Measurements from ENCODE around the gene NSD1. TPM values are rescaled to one million over a fixed set of nuclear protein-coding genes. Genes with fewer than 3 reads are reported as not detected.

The NSD1 gene
- 10 to 100 TPM; 41.1 to 58.4 (median 49.5) TPM for total RNA-seq

DNA sequence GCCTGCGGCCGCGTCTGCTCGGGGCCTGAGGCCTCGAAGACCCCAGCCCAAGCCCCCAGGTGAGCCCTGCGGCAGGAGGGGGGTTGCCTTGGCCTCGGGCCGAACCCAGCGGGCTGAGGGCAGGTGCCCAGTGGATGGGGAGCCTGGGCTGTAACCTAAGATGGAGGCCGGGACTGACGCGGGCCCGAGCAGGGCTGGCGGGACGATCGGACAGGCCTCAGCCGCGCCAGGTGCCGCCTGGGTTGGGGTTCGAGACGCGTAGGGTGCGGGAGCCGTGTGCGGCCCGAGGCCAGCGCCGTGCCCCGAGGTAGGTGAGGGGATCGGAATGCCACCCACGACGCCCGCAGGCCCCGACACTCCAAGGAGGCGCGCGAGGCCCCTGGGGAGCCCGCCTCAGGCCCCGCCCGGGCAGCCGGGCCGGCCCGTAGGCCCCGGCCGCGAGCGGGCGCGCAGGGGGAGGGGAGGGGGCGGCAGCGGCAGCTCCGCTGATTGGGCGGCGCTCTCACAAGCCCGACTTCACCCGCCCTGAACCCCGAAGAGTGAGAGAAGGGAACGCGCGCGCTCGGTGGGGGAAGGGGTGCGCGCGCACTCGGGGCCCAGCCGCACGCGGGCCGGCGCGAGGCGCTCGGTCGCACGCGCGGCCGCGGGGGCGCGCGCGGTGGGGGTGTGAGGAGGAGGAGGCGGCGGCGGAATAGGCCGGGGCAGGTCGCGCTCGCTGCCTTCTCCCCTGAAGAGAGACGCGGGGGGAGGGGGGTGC, at the start of gene NSD1:
Gene NSD1 (plus strand): TSS at position 678 of the 757 bp plus-strand sequence. CDS start 1,331 bp downstream, outside the sequence.
- no CpG with 5 or more reads among the region's 93 CpGs for WGBS, 2 donors (ENCODE audit: low coverage in 1 of 2)
- no peaks in the 10 kb centered on the region for H3K9me3 ChIP-seq
- peaks cover 10 to 56% (median 32%) of the 10 kb centered on the region in 3 donors for H3K4me1 ChIP-seq
- H3K4me3 ChIP-seq, result peak within 1 kb of the TSS; percentile 50 to 80
- peak; percentile 84 for ATAC-seq
- peak within 1 kb of the TSS; percentile 59 to 97 (median 92) for H3K27ac ChIP-seq
- peaks cover 0 to 15% of the 10 kb centered on the region in 2 donors for H3K36me3 ChIP-seq
- H3K27me3 ChIP-seq, result no peaks in the 10 kb centered on the region
- no peak for TF ChIP-seq EP300 (IDR thresholded peaks at IDR 0.05)
- peak; percentile 7 for TF ChIP-seq POLR2AphosphoS5 (IDR thresholded peaks at IDR 0.05)
- TF ChIP-seq CTCF (IDR thresholded peaks at IDR 0.05), result no peak
- TF ChIP-seq POLR2A (IDR thresholded peaks at IDR 0.05), result peak; percentile 47 to 48

- Histone ChIP-seq H3K4me1 (peaks cover 0 to 27% (median 4%) of the 10 kb centered on the region in 3 donors), H3K4me3 (no peak overlapping the region), H3K9me3 (no peaks in the 10 kb centered on the region), H3K36me3 (no peaks in the 10 kb centered on the region), H3K27me3 (peaks cover 61% of the 10 kb centered on the region), H3K27ac (no peak overlapping the region)
- WGBS, 2 donors (ENCODE audit: low coverage in 1 of 2), result 31 to 40% methylated on average over 2 to 3 of the region's 4 CpGs
- no peak for ATAC-seq
- TF ChIP-seq POLR2AphosphoS5 (IDR thresholded peaks at IDR 0.05) (no peak), CTCF (IDR thresholded peaks at IDR 0.05) (no peak)
Measured at GRCh38 chr5:177084175-177084574, 49.4 kb upstream of the NSD1 start.

DNA sequence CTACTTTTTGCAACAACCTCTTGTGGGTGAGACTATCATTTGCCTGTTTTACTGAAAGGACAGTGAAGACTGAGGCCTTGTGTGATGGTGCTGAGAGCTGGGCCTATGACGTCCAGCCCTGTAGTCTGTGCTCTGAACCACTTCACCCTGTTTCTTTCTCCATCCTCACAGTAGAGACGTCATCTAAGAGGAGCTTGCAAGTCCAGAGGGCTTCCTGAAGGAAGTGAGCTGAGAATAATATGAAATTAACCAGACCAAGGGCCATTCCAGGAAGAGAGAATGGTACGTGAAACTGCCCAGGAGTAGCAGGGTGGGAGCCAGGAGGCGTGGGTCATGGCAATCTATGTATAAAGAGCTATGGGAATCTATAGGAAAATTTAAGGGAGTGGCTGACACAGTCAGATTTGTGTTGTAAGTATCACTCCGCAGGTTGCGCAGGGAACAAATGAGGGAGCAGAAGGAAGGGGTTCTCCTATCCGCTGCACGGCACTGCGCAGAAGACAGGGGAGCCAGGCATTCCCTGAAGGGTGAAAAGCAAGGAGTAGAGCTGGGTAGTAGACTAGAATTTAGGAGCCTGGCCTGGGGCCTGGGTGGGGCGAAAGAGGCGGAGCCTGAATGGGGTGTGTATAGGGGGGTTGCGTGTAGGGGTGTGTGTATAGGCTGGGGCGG, 47.5 kb upstream of the NSD1 start:
- Histone ChIP-seq H3K27me3 (peaks cover 80% of the 10 kb centered on the region), H3K4me3 (peak overlapping the region in 1 of 2 donors; percentile 51), H3K27ac (no peak overlapping the region), H3K36me3 (no peaks in the 10 kb centered on the region), H3K4me1 (peaks cover 0 to 40% (median 4%) of the 10 kb centered on the region in 3 donors), H3K9me3 (no peaks in the 10 kb centered on the region)
- ATAC-seq, result peak; percentile 46
- TF ChIP-seq POLR2A (IDR thresholded peaks at IDR 0.05), result no peak
- TF ChIP-seq CTCF (IDR thresholded peaks at IDR 0.05), result no peak
- no peak for TF ChIP-seq EP300 (IDR thresholded peaks at IDR 0.05)
- 51% methylated on average over 11 to 12 of the region's 13 CpGs for WGBS, 2 donors (ENCODE audit: low coverage in 1 of 2)

DNA sequence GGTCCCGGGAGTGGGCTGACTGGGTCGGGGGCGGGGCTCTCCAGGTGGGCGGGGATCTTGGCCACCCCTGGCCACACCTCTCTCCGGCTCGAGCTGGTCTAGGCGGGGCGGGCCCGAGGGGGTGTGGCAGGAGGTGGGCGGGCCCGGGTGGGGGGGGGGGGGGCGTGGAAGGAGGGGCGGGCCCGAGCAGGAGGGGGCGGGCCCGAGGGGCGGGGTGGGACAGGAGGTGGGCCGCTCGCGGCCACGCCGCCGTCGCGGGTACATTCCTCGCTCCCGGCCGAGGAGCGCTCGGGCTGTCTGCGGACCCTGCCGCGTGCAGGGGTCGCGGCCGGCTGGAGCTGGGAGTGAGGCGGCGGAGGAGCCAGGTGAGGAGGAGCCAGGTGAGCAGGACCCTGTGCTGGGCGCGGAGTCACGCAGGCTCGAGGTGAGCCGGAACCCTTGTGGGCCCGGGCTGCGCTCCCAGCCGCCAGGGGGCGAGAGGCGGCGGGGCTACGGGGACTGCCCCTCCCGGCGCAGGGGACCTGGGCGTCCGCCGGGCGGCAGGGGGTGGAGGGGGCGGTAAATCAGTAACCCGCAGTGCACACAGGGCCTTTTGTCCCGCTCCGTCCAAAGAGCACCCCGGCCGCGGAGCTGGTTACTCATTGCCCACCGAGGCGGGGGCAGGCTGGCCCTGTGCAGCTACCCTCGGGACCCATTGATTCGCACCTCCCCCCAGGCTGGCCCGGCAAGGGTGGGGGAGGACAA, 46.7 kb upstream of the NSD1 start, which contains the start of gene FGFR4:
Gene FGFR4 (plus strand): TSS at position 262 of the 744 bp plus-strand sequence. CDS start 2,688 bp downstream, outside the sequence.
- Histone ChIP-seq H3K4me1 (peaks cover 0 to 40% (median 4%) of the 10 kb centered on the region in 3 donors), H3K36me3 (no peaks in the 10 kb centered on the region), H3K27ac (peak within 1 kb of the TSS in 1 of 4 donors; percentile 23), H3K27me3 (peaks cover 86% of the 10 kb centered on the region), H3K9me3 (no peaks in the 10 kb centered on the region), H3K4me3 (peak within 1 kb of the TSS; percentile 4 to 51)
- TF ChIP-seq POLR2A (IDR thresholded peaks at IDR 0.05) (no peak), CTCF (IDR thresholded peaks at IDR 0.05) (peak in 3 of 4 experiments; percentile 28 to 64 (median 42))
- ATAC-seq, result peak; percentile 48
- WGBS, 2 donors (ENCODE audit: low coverage in 1 of 2), result no CpG with 5 or more reads among the region's 68 CpGs

Data from gastroesophageal sphincter (tissue), 4 donors.